Psoas muscle (tissue), 8 donors: ENCODE measurements around the gene IQCH. TPM values are rescaled to one million over a fixed set of nuclear protein-coding genes. Genes with fewer than 3 reads are reported as not detected.
A peak's percentile ranks its signal among the peaks of the same experiment; 100 is the strongest.

ENCODE experiments used
- ATAC-seq, 4 donors: fragments of 200-7000 bp; cut with Tn5 transposase; one replicate each; pipeline ENCODE4 v1.9.1; 2020; ENCODE audit warnings: moderate library complexity in 3 of 4, mild to moderate bottlenecking in 2 of 4
- DNase-seq, 2 donors: peaks; one replicate each; pipeline ENCODE4 v3.0.0-alpha.2; 2020
- H3K27ac ChIP-seq: fragments of 200-600 bp; one replicate; pipeline ENCODE4 v1.8.0; 2022
- H3K27me3 ChIP-seq, 3 donors: fragments of 200-600 bp in 1 of 3; one replicate each; pipeline versions ENCODE4 v1.6.1 to v1.8.0; 2013 to 2022; ENCODE audit warnings: low read length in 2 of 3, mild to moderate bottlenecking in 2 of 3, moderate library complexity in 1 of 3; ENCODE audit not compliant: insufficient read depth in 3 of 3
- H3K36me3 ChIP-seq, 2 donors: fragments of 200-600 bp in 1 of 2; one replicate each; pipeline versions ENCODE4 v1.6.1 to v1.8.0; 2013 to 2022; ENCODE audit warnings: low read depth in 1 of 2, mild to moderate bottlenecking in 1 of 2, moderate library complexity in 1 of 2; ENCODE audit not compliant: insufficient read depth in 1 of 2
- H3K4me1 ChIP-seq: fragments of 200-600 bp; one replicate; pipeline ENCODE4 v1.8.0; 2022
- H3K4me3 ChIP-seq: fragments of 200-600 bp; one replicate; pipeline ENCODE4 v1.8.0; 2022; ENCODE audit warnings: mild to moderate bottlenecking
- H3K9me3 ChIP-seq: fragments of 200-600 bp; one replicate; pipeline ENCODE4 v1.8.0; 2022
- WGBS, 3 donors: extraction: QIAGEN DNeasy Blood & Tissue Kit; methylation state at CpG; one replicate each; pipeline versions ENCODE4 v1.1.6 to v1.1.7; 2013; 5-methylcytosine and 5-hydroxymethylcytosine counted together
- intact Hi-C, 2 donors: fragments of 100-400 bp; cut with DNase I; formaldehyde crosslinking; loops; one replicate each; pipeline versions ENCODE4 v1.11.0 to v1.14.2; 2022
- polyA plus RNA-seq, 3 donors: library from polyadenylated mRNA; stranded (reverse); fragments of 200-250 nt; gene quantifications; one replicate each; pipeline ENCODE4 v1.2.3, GENCODE V29; 2013
- total RNA-seq, 4 donors: library from RNA; stranded (reverse); fragmentation: NEBNext Ultra II Directional in 2 of 4; extraction: Animal tissue kit (Norgen Biotek cat#: 25700) in 2 of 4; gene quantifications; one replicate each; pipeline versions ENCODE4 v1.2.1 to v1.2.4, GENCODE V29; 2021 to 2023
- TF ChIP-seq, protein P1 (sequence below): fragments of 200-600 bp; IDR thresholded peaks from one replicate; pipeline ENCODE4 v1.8.0; 2022; ENCODE audit warnings: antibody characterized with exemption
- donor health status: healthy with polysubstance abuse.
- donor health status: DM: no; HTN: no; CAD: no; lungs with moderate emphysema.
- donor health status: Bipolar disorder and iron deficiency.
- donor health status: healthy.
- donor health status: DM: yes; HTN: yes; CAD: no.
- donor health status: DM: no; HTN: no; CAD: no.
- donor health status: DM: no; HTN: no; CAD: no.
- donor health status: DM: yes; HTN: yes; CAD: no.

Gene IQCH
- total and polyA plus RNA-seq, 7 donors, result 0.27 to 1.0 (median 0.60) TPM

DNA sequence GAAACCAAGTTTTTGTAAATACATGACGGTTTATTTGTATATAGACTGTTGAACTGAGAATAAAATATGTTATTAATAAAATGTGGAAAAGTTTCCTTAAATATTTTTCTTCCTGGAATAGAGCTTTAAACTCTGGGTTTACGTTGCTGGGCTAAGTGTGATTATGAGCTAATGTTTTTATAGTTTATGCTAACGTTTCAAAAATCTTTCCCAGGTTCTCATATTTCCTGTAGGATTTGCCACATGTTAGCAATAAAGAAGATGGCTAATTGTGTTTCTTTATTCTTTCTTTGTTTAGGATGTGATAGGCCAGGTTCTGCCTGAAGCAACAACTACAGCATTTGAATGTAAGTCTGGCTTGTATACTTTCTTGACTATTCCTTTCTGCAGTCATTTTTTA is 295.1 kb downstream of the IQCH start:
- TF ChIP-seq, protein P1, sequence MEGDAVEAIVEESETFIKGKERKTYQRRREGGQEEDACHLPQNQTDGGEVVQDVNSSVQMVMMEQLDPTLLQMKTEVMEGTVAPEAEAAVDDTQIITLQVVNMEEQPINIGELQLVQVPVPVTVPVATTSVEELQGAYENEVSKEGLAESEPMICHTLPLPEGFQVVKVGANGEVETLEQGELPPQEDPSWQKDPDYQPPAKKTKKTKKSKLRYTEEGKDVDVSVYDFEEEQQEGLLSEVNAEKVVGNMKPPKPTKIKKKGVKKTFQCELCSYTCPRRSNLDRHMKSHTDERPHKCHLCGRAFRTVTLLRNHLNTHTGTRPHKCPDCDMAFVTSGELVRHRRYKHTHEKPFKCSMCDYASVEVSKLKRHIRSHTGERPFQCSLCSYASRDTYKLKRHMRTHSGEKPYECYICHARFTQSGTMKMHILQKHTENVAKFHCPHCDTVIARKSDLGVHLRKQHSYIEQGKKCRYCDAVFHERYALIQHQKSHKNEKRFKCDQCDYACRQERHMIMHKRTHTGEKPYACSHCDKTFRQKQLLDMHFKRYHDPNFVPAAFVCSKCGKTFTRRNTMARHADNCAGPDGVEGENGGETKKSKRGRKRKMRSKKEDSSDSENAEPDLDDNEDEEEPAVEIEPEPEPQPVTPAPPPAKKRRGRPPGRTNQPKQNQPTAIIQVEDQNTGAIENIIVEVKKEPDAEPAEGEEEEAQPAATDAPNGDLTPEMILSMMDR, result no peak
- H3K27ac ChIP-seq, result peak overlapping the region; percentile 53
- peaks cover 27% of the 10 kb centered on the region for H3K4me1 ChIP-seq
- 35 to 39% (median 37%) methylated on average over 3 of the region's 3 CpGs for WGBS, 3 donors
- intact Hi-C loops, result no loop called here
- H3K27me3 ChIP-seq, result no peaks in the 10 kb centered on the region
- H3K9me3 ChIP-seq, result no peaks in the 10 kb centered on the region
- DNase-seq, result no peak
- H3K36me3 ChIP-seq, result peaks cover 0 to 41% of the 10 kb centered on the region in 2 donors
- no peak overlapping the region for H3K4me3 ChIP-seq
- ATAC-seq, result no peak

DNA sequence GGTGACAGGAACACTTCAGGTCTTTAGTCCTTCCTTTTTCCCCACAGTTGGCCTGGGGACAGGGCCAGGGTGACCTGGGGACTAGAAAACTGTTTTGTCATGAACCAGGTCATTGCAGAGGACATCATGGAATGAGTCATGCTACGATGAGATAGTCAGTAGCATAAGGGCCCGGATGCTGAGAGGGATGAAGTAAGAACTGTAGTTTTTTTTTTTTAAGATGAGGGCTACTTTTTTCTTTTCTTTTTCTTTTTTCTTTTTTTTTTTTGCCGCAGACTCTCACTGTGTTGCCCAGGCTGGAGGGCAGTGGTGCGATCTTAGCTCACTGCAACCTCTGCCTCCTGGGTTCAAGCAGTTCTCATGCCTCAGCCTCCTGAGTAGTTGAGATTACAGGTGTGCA is 295.9 kb downstream of the IQCH start:
- intact Hi-C loops, result no loop called here
- H3K27ac ChIP-seq, result peak overlapping the region; percentile 53
- H3K36me3 ChIP-seq, result peaks cover 0 to 39% of the 10 kb centered on the region in 2 donors
- peak; percentile 83 to 92 (median 90) for ATAC-seq
- no peak overlapping the region for H3K4me3 ChIP-seq
- 63 to 79% (median 71%) methylated on average over 3 to 4 of the region's 4 CpGs for WGBS, 3 donors
- no peak for DNase-seq
- H3K27me3 ChIP-seq, result no peaks in the 10 kb centered on the region
- H3K4me1 ChIP-seq, result peaks cover 27% of the 10 kb centered on the region
- TF ChIP-seq, protein P1, result no peak
- H3K9me3 ChIP-seq, result no peaks in the 10 kb centered on the region

DNA sequence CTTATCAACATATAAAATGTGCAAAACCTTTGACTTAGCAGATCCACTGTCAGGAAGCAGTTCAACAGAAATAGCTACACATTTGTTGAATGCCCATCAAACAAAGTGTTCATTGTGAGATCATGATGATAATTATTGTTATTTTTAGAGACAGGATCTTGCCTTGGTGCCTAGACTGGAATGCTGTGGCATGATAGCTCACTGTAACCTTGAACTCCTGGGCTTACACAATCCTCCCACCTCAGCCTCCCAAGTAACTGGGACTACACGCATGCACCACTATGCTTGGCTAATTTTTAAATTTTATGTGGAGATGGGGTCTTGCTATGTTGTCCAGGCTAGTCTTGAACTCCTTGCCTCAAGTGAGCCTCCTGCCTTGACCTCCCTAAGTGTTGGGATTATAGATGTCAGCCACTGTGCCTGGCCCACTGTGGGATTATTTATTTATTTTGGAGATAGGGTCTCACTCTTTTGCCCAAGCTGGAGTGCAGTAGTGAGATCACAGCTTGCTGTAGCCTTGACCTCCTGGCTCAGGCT is 296.7 kb downstream of the IQCH start:
- Histone ChIP-seq H3K36me3 (peaks cover 0 to 32% of the 10 kb centered on the region in 2 donors), H3K4me3 (no peak overlapping the region), H3K4me1 (peaks cover 27% of the 10 kb centered on the region), H3K27ac (no peak overlapping the region), H3K27me3 (no peaks in the 10 kb centered on the region), H3K9me3 (no peaks in the 10 kb centered on the region)
- DNase-seq, result no peak
- TF ChIP-seq, protein P1, result no peak
- ATAC-seq, result peak; percentile 44 to 75 (median 52)
- 83 to 96% (median 89%) methylated on average over 1 of the region's 1 CpG for WGBS, 3 donors
- intact Hi-C loops, result no loop called here

Other genes starting within 250 kb of the IQCH start
- gene SMAD3, start 189.2 kb upstream of the IQCH start, total RNA-seq, result 10 to 100 TPM; 25.7 to 47.6 (median 44.0) TPM
- gene SMAD3, start 189.2 kb upstream of the IQCH start, polyA plus RNA-seq, result 10 to 100 TPM in 2 of 3 donors, 1 to 10 TPM in 1; 2.9 to 29.3 (median 20.3) TPM
- 10 to 100 TPM; 34.3 to 46.1 (median 42.7) TPM for gene AAGAB, start 125 bp upstream of the IQCH start, total RNA-seq
- 10 to 100 TPM; 19.0 to 44.8 (median 21.0) TPM for gene AAGAB, start 125 bp upstream of the IQCH start, polyA plus RNA-seq